ENCODE results near the gene PSME4.

PSME4 gene

GRCh38 chr2:53829273-53829979 lies 141.4 kb downstream of the PSME4 start:
- no peak for DNase-seq (ENCODE audit: low spot score)

- DNase-seq (ENCODE audit: low spot score), result no peak
Observed at GRCh38 chr2:53828331-53828730, 142.5 kb downstream of the PSME4 start.

GRCh38 chr2:53827398-53828175 lies 143.2 kb downstream of the PSME4 start:
- DNase-seq (ENCODE audit: low spot score), result no peak

GRCh38 chr2:53826587-53827397 lies 144.0 kb downstream of the PSME4 start:
- no peak for DNase-seq (ENCODE audit: low spot score)

GRCh38 chr2:53826030-53826410 lies 144.8 kb downstream of the PSME4 start:
- no peak for DNase-seq (ENCODE audit: low spot score)

GRCh38 chr2:53823639-53824038 lies 147.2 kb downstream of the PSME4 start:
- DNase-seq (ENCODE audit: low spot score), result peak; percentile 50

GRCh38 chr2:53821810-53822209 lies 149.0 kb downstream of the PSME4 start:
- no peak for DNase-seq (ENCODE audit: low spot score)

- DNase-seq (ENCODE audit: low spot score), result no peak
Observed at GRCh38 chr2:53820711-53821110, 150.1 kb downstream of the PSME4 start.

- DNase-seq (ENCODE audit: low spot score), result no peak
Observed at GRCh38 chr2:53820048-53820447, 150.7 kb downstream of the PSME4 start.

GRCh38 chr2:53819634-53820033 lies 151.2 kb downstream of the PSME4 start:
- no peak for DNase-seq (ENCODE audit: low spot score)

GRCh38 chr2:53818854-53819435 lies 151.8 kb downstream of the PSME4 start:
- no peak for DNase-seq (ENCODE audit: low spot score)

Data from hematopoietic multipotent progenitor cell treated with erythropoietin and hydrocortisone succinate and interleukin-3 and kit ligand, for 15 days (in vitro differentiated cells).